Endothelial cell of umbilical vein (primary cell): Measurements from ENCODE around the gene PUS10. TPM values are rescaled to one million over a fixed set of nuclear protein-coding genes. Genes with fewer than 3 reads are reported as not detected.

ENCODE experiments used
- BruUV-seq: library from RNA; stranded (reverse); fragments of 400-500 nt; replicated peaks from 2 replicates; lab custom pipeline; 2021; lab: Mats Ljungman, UMichigan
- CTCF ChIA-PET: fragments of 300-600, 350-600 bp; sonication (Branson Sonifier 250); formaldehyde crosslinking; loops from one replicate; lab custom pipeline; 2021; ENCODE audit warnings: antibody characterized with exemption, inconsistent platforms; lab: Charles Lee
- POLR2A ChIA-PET: fragments of 300-600, 350-600 bp; sonication (Branson Sonifier 250); formaldehyde crosslinking; loops from one replicate; lab custom pipeline; 2021; ENCODE audit warnings: antibody characterized with exemption, inconsistent platforms; lab: Charles Lee
- DNase-seq: peaks from one replicate; pipeline ENCODE4 v3.0.0-alpha.2; 2011; ENCODE audit warnings: low read depth, low spot score
- FAIRE-seq: peaks from 2 replicates; lab custom pipeline; 2011; peaks lifted over from hg19 to GRCh38; lab: Jason Lieb, UNC
- H2AFZ ChIP-seq: 2 replicates; pipeline ENCODE4 v1.6.0; 2012; ENCODE audit warnings: low read depth, low read length, control low read depth, inconsistent platforms
- H3K27ac ChIP-seq: 2 replicates; pipeline ENCODE4 v1.5.1; 2011; ENCODE audit warnings: low read depth, mild to moderate bottlenecking, control low read depth, low read length, moderate library complexity; ENCODE audit not compliant: insufficient read depth
- H3K27me3 ChIP-seq, 2 experiments: 2 replicates each; pipeline versions ENCODE4 v1.6.0 to v1.6.1; 2011; ENCODE audit warnings: low read length in 2 of 2, mixed read lengths in 1 of 2; ENCODE audit not compliant: control insufficient read depth in 2 of 2, insufficient read depth in 2 of 2
- H3K36me3 ChIP-seq, 2 experiments: 2 replicates in 1 of 2; 3 replicates in 1 of 2; pipeline ENCODE4 v1.5.1; 2011; ENCODE audit warnings: low read length in 2 of 2, mild to moderate bottlenecking in 1 of 2, moderate library complexity in 1 of 2; ENCODE audit not compliant: control insufficient read depth in 2 of 2, insufficient read depth in 2 of 2; ENCODE audit errors: extremely low read depth in 1 of 2
- H3K4me1 ChIP-seq: 3 replicates; pipeline ENCODE4 v1.5.1; 2011; ENCODE audit warnings: mild to moderate bottlenecking, low read length; ENCODE audit not compliant: control insufficient read depth, insufficient read depth; ENCODE audit errors: extremely low read depth
- H3K4me2 ChIP-seq: 2 replicates; pipeline ENCODE4 v1.6.1; 2011; ENCODE audit warnings: low read length, control low read depth, mixed read lengths; ENCODE audit not compliant: insufficient read depth
- H3K4me3 ChIP-seq, 3 experiments: fragments of 200-600 bp in 1 of 3; sonication (generic), shearing (Covaris generic) in 1 of 3; replicated peaks in 1 of 3; 2 replicates each; pipeline ENCODE4 v1.5.1; 2011 to 2016; ENCODE audit warnings: control low read depth in 3 of 3, low read length in 3 of 3, mild to moderate bottlenecking in 2 of 3, inconsistent platforms in 1 of 3, low read depth in 1 of 3, moderate library complexity in 1 of 3; ENCODE audit not compliant: insufficient read depth in 1 of 3
- H3K79me2 ChIP-seq: 2 replicates; pipeline ENCODE4 v1.6.0; 2012; ENCODE audit warnings: low read length, inconsistent platforms; ENCODE audit not compliant: control insufficient read depth, insufficient read depth
- H3K9ac ChIP-seq: replicated peaks from 2 replicates; pipeline ENCODE3; 2011; ENCODE audit warnings: low read length, control low read depth; ENCODE audit not compliant: insufficient read depth; ENCODE audit errors: extremely low read depth
- H3K9me1 ChIP-seq: replicated peaks from 3 replicates; pipeline ENCODE4 v1.6.0; 2011; ENCODE audit warnings: mild to moderate bottlenecking, low read length; ENCODE audit not compliant: control insufficient read depth, insufficient read depth; ENCODE audit errors: extremely low read depth
- H3K9me3 ChIP-seq: replicated peaks from 2 replicates; pipeline ENCODE4 v1.5.1; 2012; ENCODE audit warnings: low read length, inconsistent platforms; ENCODE audit not compliant: control insufficient read depth, insufficient read depth
- H4K20me1 ChIP-seq: replicated peaks from 2 replicates; pipeline ENCODE3; 2011; ENCODE audit warnings: mild to moderate bottlenecking, low read length; ENCODE audit not compliant: control insufficient read depth, insufficient read depth; ENCODE audit errors: extremely low read depth
- FOS ChIP-seq: IDR thresholded peaks from 2 replicates; pipeline ENCODE4 v1.6.1; 2011; ENCODE audit warnings: mild to moderate bottlenecking, low read length, moderate library complexity, borderline replicate concordance; ENCODE audit not compliant: insufficient read depth
- GATA2 ChIP-seq: IDR thresholded peaks from 2 replicates; pipeline ENCODE4 v1.7.0; 2011; ENCODE audit warnings: low read depth, mild to moderate bottlenecking, moderate library complexity, mixed read lengths, low read length; ENCODE audit not compliant: insufficient read length, insufficient read depth
- JUN ChIP-seq: IDR thresholded peaks from 2 replicates; pipeline ENCODE4 v1.6.1; 2011; ENCODE audit warnings: borderline replicate concordance, low read depth; ENCODE audit not compliant: insufficient read length, insufficient read depth
- MYC ChIP-seq: IDR thresholded peaks from one replicate; pipeline ENCODE4 v1.6.1; 2011; ENCODE audit warnings: mild to moderate bottlenecking, low read depth, low read length
- dilution Hi-C: fragments of 300-500 bp; cut with MboI; formaldehyde crosslinking; loops from one replicate; pipeline ENCODE4 v1.15.0; 2019; ENCODE audit warnings: low sequenced_read_pairs; ENCODE audit not compliant: extremely low pct_ligation_motif_present
- intact Hi-C: fragments of 100-400 bp; cut with micrococcal nuclease; formaldehyde crosslinking; loops from one replicate; pipeline ENCODE4 v1.10.0; 2022
- polyA plus RNA-seq, 4 experiments: library from polyadenylated mRNA; depleted of rRNA in 3 of 4; stranded (reverse) in 3 of 4; unstranded in 1 of 4; fragments of >200 nt; gene quantifications; 2 replicates each; pipeline versions ENCODE4 v1.2.1 to v1.2.3, GENCODE V29; 2011 to 2012; ENCODE audit warnings: missing spikeins in 1 of 4
- total RNA-seq: library from RNA; stranded (reverse); gene quantifications from 2 replicates; pipeline ENCODE4 v1.2.3, GENCODE V29; 2021
- TF ChIP-seq, protein P1 (sequence below), 2 donors: IDR thresholded peaks; 1 replicate in 1 of 2; 2 replicates in 1 of 2; pipeline ENCODE4 v1.5.1; 2011; ENCODE audit warnings: low read length in 2 of 2, mild to moderate bottlenecking in 2 of 2, moderate library complexity in 2 of 2, control low read depth in 1 of 2, inconsistent platforms in 1 of 2, low read depth in 1 of 2; ENCODE audit not compliant: insufficient read depth in 1 of 2; ENCODE audit errors: extremely low read depth in 1 of 2

Gene PUS10
- total and polyA plus RNA-seq, 2 donors (not counting 3 experiments of a cell fraction or from before 2014, with no cell fraction given) = 3.7 to 10.3 TPM

DNA sequence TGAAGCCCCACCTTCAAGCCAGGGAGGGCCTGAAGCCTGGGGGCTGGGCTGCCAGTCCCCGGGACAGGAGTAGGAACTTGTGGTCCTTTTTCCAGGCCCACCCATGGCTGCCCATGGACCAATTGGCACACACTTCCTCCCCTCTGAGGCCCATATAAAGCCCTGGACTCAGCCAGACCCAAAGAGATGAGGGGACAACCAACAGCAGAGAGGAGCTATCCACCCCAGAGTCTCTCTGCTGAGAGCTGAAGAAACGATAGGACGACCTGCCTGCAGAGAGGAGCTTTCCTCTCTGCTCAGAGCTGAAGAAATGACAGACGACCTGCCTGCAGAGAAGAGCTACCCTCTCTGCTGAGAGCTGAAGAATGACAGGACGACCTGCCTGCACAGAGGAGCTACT lies 44.4 kb downstream of the PUS10 start:
- Histone ChIP-seq H3K36me3 (no peaks in the 10 kb centered on the region), H3K4me2 (no peak overlapping the region), H3K4me3 (no peak overlapping the region), H3K79me2 (no peaks in the 10 kb centered on the region), H3K27me3 (no peaks in the 10 kb centered on the region), H3K9me1 (no peaks in the 10 kb centered on the region), H3K4me1 (no peaks in the 10 kb centered on the region), H4K20me1 (no peaks in the 10 kb centered on the region), H2AFZ (no peak overlapping the region), H3K9me3 (no peaks in the 10 kb centered on the region), H3K27ac (no peak overlapping the region), H3K9ac (no peak overlapping the region)
- intact Hi-C loops (no loop called here), dilution Hi-C loops (no loop called here)
- CTCF ChIA-PET = interaction anchor here (0.9 to 1.7 kb wide), 3 partner anchors 9 to 267 kb away, joined by 3 to 6 read pairs (median 5); no protein-coding TSS in a partner anchor
- no TSS peak for BruUV-seq
- FAIRE-seq = no peak
- DNase-seq = no peak
- TF ChIP-seq MYC (no peak), JUN (no peak), FOS (no peak), GATA2 (no peak)
- TF ChIP-seq, protein P1, sequence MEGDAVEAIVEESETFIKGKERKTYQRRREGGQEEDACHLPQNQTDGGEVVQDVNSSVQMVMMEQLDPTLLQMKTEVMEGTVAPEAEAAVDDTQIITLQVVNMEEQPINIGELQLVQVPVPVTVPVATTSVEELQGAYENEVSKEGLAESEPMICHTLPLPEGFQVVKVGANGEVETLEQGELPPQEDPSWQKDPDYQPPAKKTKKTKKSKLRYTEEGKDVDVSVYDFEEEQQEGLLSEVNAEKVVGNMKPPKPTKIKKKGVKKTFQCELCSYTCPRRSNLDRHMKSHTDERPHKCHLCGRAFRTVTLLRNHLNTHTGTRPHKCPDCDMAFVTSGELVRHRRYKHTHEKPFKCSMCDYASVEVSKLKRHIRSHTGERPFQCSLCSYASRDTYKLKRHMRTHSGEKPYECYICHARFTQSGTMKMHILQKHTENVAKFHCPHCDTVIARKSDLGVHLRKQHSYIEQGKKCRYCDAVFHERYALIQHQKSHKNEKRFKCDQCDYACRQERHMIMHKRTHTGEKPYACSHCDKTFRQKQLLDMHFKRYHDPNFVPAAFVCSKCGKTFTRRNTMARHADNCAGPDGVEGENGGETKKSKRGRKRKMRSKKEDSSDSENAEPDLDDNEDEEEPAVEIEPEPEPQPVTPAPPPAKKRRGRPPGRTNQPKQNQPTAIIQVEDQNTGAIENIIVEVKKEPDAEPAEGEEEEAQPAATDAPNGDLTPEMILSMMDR (IDR thresholded peaks at IDR 0.05; ENCODE audit: extremely low read depth in 1 of 2, insufficient read depth in 1 of 2, low read depth in 1 of 2, low read length in 2 of 2) = no peak
- POLR2A ChIA-PET = no interaction called here
